ENCODE results near the gene RSPH10B2. TPM values are rescaled to one million over a fixed set of nuclear protein-coding genes. Genes with fewer than 3 reads are reported as not detected.
"Not testable (repeated sequence)": the region's sequence is repeated elsewhere in the genome, so short reads cannot be mapped to it uniquely, and the experiment has no call there.

RSPH10B2 gene
- total RNA-seq, 1 experiment from 2014 or later: 0.37 TPM

DNA sequence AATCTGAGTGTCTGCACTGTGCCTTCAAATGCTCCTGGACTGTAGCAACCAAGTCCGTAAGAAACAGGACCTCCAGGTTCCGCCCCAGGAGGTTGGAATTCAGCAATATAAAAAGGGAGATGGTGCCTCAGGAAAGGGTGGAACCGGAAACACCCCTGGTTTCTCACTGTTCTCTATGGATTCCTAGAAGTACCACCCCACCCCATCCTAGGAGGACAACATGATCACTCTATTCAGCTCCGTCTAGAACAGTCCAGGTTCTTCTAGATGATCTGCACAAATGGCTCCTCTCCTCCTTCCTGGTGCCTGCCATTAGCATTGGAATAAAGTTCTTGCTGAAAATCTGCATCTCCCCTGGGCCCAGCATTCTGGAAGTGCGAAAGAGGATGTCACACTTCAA, 39.5 kb upstream of the RSPH10B2 start:
- Histone ChIP-seq H3K36me3 (ENCODE audit: control insufficient read depth in 1 of 2, insufficient read depth in 2 of 2, low read length in 2 of 2) (no peaks in the 10 kb centered on the region), H3K27me3 (ENCODE audit: insufficient read depth, low read length) (no peaks in the 10 kb centered on the region), H3K79me2 (ENCODE audit: insufficient read depth, low read length) (no peaks in the 10 kb centered on the region), H2AFZ (ENCODE audit: low read depth, low read length, poor library complexity, severe bottlenecking) (no peak overlapping the region), H3K9ac (ENCODE audit: low read length) (no peak overlapping the region), H3K27ac (ENCODE audit: low read depth, low read length) (no peak overlapping the region), H3K9me3 (ENCODE audit: control insufficient read depth in 1 of 2, insufficient read depth in 1 of 2, low read depth in 1 of 2, low read length in 2 of 2) (no peaks in the 10 kb centered on the region; a peak in 1 of 4 replicates), H4K20me1 (ENCODE audit: insufficient read depth) (no peaks in the 10 kb centered on the region), H3K4me3 (replicated peaks in 1 of 2; ENCODE audit: low read depth in 1 of 2, low read length in 2 of 2) (no peak overlapping the region), H3K4me2 (ENCODE audit: low read length) (no peak overlapping the region), H3K9me2 (ENCODE audit: insufficient read depth) (no peaks in the 10 kb centered on the region), H3K4me1 (ENCODE audit: control insufficient read depth in 1 of 2, insufficient read depth in 2 of 2, low read length in 2 of 2) (no peaks in the 10 kb centered on the region)
- ChIA-PET RAD21 (ENCODE audit: low non-redundant PET in 1 of 2, low total read pairs in 2 of 2, uncharacterized antibody in 2 of 2, unreplicated experiment in 2 of 2) (no interaction called here), POLR2A (no interaction called here), CTCF (no interaction called here)
- TF ChIP-seq RAD21 (IDR thresholded peaks at IDR 0.05; ENCODE audit: low read depth): no peak
- no peak for TF ChIP-seq EZH2phosphoT487 (IDR thresholded peaks at IDR 0.05; ENCODE audit: borderline replicate concordance)
- no peak for TF ChIP-seq ELF1 (IDR thresholded peaks at IDR 0.05; ENCODE audit: borderline replicate concordance, low read depth)
- TF ChIP-seq TCF7L2 (IDR thresholded peaks at IDR 0.05; ENCODE audit: borderline replicate concordance, extremely low read depth, insufficient read depth, insufficient read length): no peak
- TF ChIP-seq SRF (IDR thresholded peaks at IDR 0.05; ENCODE audit: low read depth): no peak
- TF ChIP-seq POLR2A (IDR thresholded peaks at IDR 0.05; ENCODE audit: borderline replicate concordance, extremely low read depth, insufficient read depth, insufficient read length): no peak
- TF ChIP-seq CBX3 (IDR thresholded peaks at IDR 0.05; ENCODE audit: low read depth): no peak
- BruUV-seq (replicated peaks): no TSS peak
- ATAC-seq: no peak
- intact Hi-C loops (cut with micrococcal nuclease): no loop called here
- no peak for DNase-seq (ENCODE audit: low read depth, low spot score)

DNA sequence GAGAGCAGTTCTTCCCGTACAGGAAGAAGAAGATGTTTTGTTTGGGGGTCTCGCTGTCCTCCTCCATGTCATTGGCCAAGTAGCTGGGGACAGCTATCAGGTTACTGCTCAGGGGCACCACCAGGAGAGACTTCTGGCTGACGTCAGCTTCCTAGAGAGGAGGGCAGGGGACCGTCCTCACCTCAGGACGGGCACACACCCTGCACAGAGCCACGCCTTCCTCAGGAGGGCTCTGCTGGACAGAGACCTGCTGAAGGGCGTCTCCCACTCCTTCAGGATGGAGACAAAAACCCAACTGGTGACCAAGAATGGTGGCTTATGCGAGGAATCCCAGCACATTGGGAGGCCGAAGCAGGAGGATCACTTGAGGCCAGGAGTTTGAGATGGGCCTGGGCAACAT, 38.0 kb upstream of the RSPH10B2 start:
- H3K27ac ChIP-seq (ENCODE audit: low read depth, low read length); H3K4me3 ChIP-seq (replicated peaks in 1 of 2; ENCODE audit: low read depth in 1 of 2, low read length in 2 of 2); H3K27me3 ChIP-seq (ENCODE audit: insufficient read depth, low read length); H3K4me1 ChIP-seq (ENCODE audit: control insufficient read depth in 1 of 2, insufficient read depth in 2 of 2, low read length in 2 of 2); DNase-seq (ENCODE audit: low read depth, low spot score); H3K9ac ChIP-seq (ENCODE audit: low read length); H3K36me3 ChIP-seq (ENCODE audit: control insufficient read depth in 1 of 2, insufficient read depth in 2 of 2, low read length in 2 of 2); intact Hi-C loops (cut with micrococcal nuclease); ATAC-seq; POLR2A ChIA-PET; H4K20me1 ChIP-seq (ENCODE audit: insufficient read depth); BruUV-seq (replicated peaks); RAD21 ChIA-PET (ENCODE audit: low non-redundant PET in 1 of 2, low total read pairs in 2 of 2, uncharacterized antibody in 2 of 2, unreplicated experiment in 2 of 2); H3K9me3 ChIP-seq (ENCODE audit: control insufficient read depth in 1 of 2, insufficient read depth in 1 of 2, low read depth in 1 of 2, low read length in 2 of 2); H3K4me2 ChIP-seq (ENCODE audit: low read length); H3K9me2 ChIP-seq (ENCODE audit: insufficient read depth); CTCF ChIA-PET; H2AFZ ChIP-seq (ENCODE audit: low read depth, low read length, poor library complexity, severe bottlenecking); H3K79me2 ChIP-seq (ENCODE audit: insufficient read depth, low read length): not testable (repeated sequence)

All from HCT116 (cell line).